Stimulated activated naive CD8-positive, alpha-beta T cell treated with anti-CD3 and anti-CD28 coated beads, Interleukin-15, amount 100 ng/mL, for 72 hours (primary cell): ENCODE measurements around the gene ASPG.

Experiments
- ATAC-seq: fragments of 150-1000 bp; cut with Tn5 transposase; 2 replicates; pipeline ENCODE4 v1.10.0; 2021; ENCODE audit warnings: mild to moderate bottlenecking, moderate library complexity
- DNase-seq, 2 donors: peaks; one replicate each; pipeline ENCODE4 v3.0.0; 2021 to 2022
- H3K27ac Mint-ChIP-seq, 2 donors: one replicate each; pipeline ENCODE4 v1.8.0; 2022; ENCODE audit warnings: mild to moderate bottlenecking in 2 of 2, mixed read lengths in 2 of 2, moderate library complexity in 2 of 2
- H3K27me3 Mint-ChIP-seq: one replicate; pipeline ENCODE4 v1.8.0; 2022; ENCODE audit warnings: mixed read lengths
- H3K4me1 Mint-ChIP-seq: one replicate; pipeline ENCODE4 v1.8.0; 2022; ENCODE audit warnings: mild to moderate bottlenecking, mixed read lengths
- H3K4me3 Mint-ChIP-seq, 2 donors: one replicate each; pipeline ENCODE4 v1.8.0; 2022; ENCODE audit warnings: mild to moderate bottlenecking in 2 of 2, mixed read lengths in 2 of 2, moderate library complexity in 1 of 2
- H3K9me3 Mint-ChIP-seq, 2 donors: one replicate each; pipeline ENCODE4 v1.8.0; 2022; ENCODE audit warnings: mixed read lengths in 2 of 2

Gene ASPG

GRCh38 chr14:104096318-104096717 is 10.8 kb downstream of the ASPG start:
- DNase-seq (no peak), ATAC-seq (no peak)
- Mint-ChIP-seq H3K27me3 (peaks cover 6% of the 10 kb centered on the region), H3K4me1 (peaks cover 8% of the 10 kb centered on the region), H3K27ac (no peak overlapping the region), H3K4me3 (no peak overlapping the region), H3K9me3 (no peaks in the 10 kb centered on the region)

GRCh38 chr14:104096751-104097700 is 11.5 kb downstream of the ASPG start:
- Mint-ChIP-seq H3K9me3 (no peaks in the 10 kb centered on the region), H3K27me3 (peaks cover 6% of the 10 kb centered on the region), H3K4me1 (peaks cover 8% of the 10 kb centered on the region), H3K27ac (peak overlapping the region in 1 of 2 donors; percentile 37), H3K4me3 (no peak overlapping the region)
- DNase-seq (no peak), ATAC-seq (no peak)

GRCh38 chr14:104098272-104099095 is 13.0 kb downstream of the ASPG start:
- H3K4me1 Mint-ChIP-seq, result peaks cover 8% of the 10 kb centered on the region

DNA sequence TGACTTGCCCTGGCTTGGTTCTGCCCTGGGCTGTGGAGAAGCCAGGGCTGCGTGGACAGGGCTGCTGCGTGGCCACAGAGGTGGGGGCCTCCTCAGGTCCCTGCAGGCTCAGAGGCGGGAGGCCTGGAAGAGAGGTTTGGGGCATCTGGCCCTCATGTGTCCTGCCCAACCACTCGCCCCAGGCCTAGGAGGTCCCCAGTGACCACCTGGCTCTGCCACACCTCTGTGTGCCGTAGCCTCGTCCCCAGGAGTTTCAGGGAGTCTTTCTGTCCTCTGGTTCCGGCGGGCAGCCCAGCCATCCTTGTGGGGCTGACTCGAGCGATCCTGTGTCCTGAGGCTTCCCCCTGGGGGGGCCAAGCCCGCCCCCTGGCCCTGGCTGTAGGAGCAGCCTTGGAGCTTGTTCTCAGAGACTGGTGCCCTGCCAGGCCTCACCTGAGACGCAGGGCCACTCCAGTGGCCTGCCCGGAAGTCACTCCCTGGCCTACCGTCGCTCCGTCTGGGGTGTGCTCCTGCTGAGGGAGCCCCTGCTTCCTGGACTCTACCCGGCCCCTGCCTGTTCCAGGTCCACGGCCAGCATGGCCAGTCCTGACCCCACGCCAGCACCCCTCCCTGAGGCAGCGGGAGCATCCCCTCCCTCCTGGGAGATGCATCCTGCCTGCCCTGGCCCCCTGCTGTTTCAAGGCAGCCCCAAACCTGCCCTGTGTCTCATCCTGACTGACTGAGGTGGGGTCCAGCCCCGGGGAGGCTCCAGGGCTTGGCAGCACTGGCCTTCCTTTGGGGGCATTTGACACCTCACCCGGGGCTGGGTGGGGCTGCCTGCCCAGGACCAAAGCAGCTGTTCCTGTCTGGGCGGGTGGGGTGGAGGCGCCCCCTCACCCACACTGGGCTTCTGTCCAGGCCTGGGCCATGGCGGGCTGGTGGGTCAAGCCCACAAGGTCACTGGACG is 13.9 kb downstream of the ASPG start:
- no peak for ATAC-seq
- H3K27me3 Mint-ChIP-seq, result peaks cover 4% of the 10 kb centered on the region

More at GRCh38 chr14:104098272-104099095, 13.0 kb downstream of the ASPG start:
- Mint-ChIP-seq H3K9me3 (no peaks in the 10 kb centered on the region), H3K27ac (no peak overlapping the region), H3K4me3 (no peak overlapping the region), H3K27me3 (peaks cover 6% of the 10 kb centered on the region)
- DNase-seq, result no peak
- ATAC-seq, result no peak

DNA sequence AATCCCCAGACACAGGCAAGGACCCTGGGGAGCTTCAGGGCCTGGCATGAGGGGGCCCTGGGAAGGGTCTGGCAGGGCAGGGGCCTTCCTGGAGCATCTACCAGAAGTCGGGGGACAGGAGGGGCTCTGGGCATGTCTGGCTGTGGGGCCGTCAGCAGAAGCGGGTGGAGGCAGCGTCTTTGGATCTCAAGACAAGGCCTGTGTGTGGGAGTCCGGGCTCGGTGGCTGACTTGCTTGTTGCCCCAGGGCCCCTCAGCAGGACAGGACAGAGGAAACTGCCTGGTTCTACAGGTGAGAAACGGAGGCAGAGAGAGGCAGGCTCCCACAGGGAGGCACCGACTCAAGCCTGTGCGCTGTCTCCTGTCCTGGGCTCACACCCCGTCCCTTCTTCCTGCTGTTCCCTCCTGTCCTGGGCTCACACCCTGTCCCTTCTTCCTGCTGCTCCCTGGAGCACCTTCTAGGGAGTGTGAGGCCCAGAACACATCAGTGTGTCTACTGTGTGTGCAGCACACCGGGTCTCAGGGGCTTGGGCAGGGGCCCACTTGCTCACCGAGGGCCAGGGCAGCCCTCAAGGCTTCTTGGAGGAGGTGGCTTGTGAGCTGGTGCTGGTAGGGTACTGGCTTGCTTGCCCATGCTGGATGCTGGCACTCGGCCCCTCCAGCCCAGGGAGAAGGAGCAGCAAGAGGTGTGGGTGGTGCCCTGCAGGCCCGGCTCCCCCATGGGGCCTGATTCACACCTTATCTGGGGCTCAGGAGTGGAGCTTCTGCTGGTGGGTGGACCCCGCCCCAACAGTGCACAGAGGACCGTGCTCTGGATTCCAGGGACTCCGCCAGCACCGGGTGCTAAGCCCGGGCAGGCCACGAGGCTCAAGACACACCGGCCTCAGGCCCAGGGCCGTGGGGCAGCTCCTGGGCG is 14.9 kb downstream of the ASPG start:
- Mint-ChIP-seq H3K27ac (no peak overlapping the region), H3K4me3 (no peak overlapping the region), H3K27me3 (no peaks in the 10 kb centered on the region), H3K4me1 (no peaks in the 10 kb centered on the region), H3K9me3 (no peaks in the 10 kb centered on the region)
- no peak for DNase-seq
- ATAC-seq, result no peak

More for the DNA sequence above, 13.9 kb downstream of the ASPG start:
- H3K9me3 Mint-ChIP-seq, result no peaks in the 10 kb centered on the region
- no peak overlapping the region for H3K4me3 Mint-ChIP-seq
- no peak for DNase-seq
- H3K27ac Mint-ChIP-seq, result no peak overlapping the region
- peaks cover 4% of the 10 kb centered on the region for H3K4me1 Mint-ChIP-seq

- no peak overlapping the region for H3K4me3 Mint-ChIP-seq
- H3K4me1 Mint-ChIP-seq, result no peaks in the 10 kb centered on the region
- DNase-seq, result no peak
- H3K27me3 Mint-ChIP-seq, result no peaks in the 10 kb centered on the region
- H3K27ac Mint-ChIP-seq, result no peak overlapping the region
- ATAC-seq, result no peak
- H3K9me3 Mint-ChIP-seq, result no peaks in the 10 kb centered on the region
Observed at GRCh38 chr14:104101086-104101621, 15.7 kb downstream of the ASPG start.

DNA sequence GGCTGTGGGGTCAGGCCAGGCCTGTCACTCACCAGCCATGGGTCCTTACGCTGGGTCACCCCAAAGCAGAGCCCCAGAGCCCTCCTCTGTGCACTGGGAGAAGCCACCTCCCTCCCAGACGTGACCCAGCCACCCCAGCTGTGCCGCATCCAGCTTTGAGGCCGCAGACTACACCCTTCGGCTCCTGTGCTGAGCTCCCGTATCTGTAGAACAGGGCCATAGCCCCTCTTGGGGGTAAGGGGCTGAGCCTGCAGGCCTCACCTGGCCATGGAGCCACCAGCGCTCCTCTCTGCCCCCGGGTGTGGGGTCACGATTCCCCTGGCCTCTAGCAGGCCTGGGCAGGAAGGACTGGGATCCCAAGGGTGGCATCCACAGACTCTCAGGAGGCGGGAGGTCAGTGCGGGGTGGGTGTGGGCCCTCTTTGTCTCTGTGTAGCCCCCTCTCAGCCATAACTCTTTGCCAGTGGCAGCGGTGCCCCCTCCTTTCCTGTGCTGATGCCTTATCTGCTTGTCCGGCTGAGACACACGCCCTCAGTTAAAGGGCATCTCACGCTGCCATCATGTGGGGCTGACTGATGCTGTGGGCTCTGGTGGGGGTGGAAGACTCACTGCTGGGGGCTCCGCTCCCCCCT is 16.3 kb downstream of the ASPG start:
- no peaks in the 10 kb centered on the region for H3K9me3 Mint-ChIP-seq
- no peaks in the 10 kb centered on the region for H3K27me3 Mint-ChIP-seq
- H3K4me3 Mint-ChIP-seq, result no peak overlapping the region
- no peak for DNase-seq
- H3K27ac Mint-ChIP-seq, result no peak overlapping the region
- ATAC-seq, result no peak
- H3K4me1 Mint-ChIP-seq, result no peaks in the 10 kb centered on the region

GRCh38 chr14:104102282-104102914 is 16.9 kb downstream of the ASPG start:
- Mint-ChIP-seq H3K4me1 (no peaks in the 10 kb centered on the region), H3K9me3 (no peaks in the 10 kb centered on the region), H3K27me3 (no peaks in the 10 kb centered on the region), H3K4me3 (no peak overlapping the region), H3K27ac (no peak overlapping the region)
- no peak for ATAC-seq
- no peak for DNase-seq

DNA sequence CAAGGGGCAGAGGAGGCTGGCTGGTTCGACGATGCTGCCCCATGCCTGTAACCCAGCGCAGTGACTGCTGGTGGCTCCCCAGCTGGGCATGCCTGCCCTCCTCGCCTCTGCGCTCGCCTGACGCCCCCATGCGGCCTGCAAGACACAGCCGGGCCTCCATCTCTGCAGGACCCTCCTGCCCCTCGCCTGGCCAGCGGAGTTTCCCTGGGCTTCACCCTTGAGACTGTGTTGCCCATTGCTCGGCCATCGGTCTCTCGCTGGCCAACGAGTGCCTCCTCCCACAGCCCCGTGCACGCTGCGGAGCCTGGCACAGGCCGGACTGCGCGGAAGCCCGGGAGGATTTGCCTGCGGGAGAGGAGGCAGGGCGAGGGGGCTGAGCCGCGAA is 17.6 kb downstream of the ASPG start:
- Mint-ChIP-seq H3K4me1 (no peaks in the 10 kb centered on the region), H3K4me3 (no peak overlapping the region), H3K27me3 (no peaks in the 10 kb centered on the region), H3K9me3 (no peaks in the 10 kb centered on the region), H3K27ac (no peak overlapping the region)
- no peak for ATAC-seq
- no peak for DNase-seq

DNA sequence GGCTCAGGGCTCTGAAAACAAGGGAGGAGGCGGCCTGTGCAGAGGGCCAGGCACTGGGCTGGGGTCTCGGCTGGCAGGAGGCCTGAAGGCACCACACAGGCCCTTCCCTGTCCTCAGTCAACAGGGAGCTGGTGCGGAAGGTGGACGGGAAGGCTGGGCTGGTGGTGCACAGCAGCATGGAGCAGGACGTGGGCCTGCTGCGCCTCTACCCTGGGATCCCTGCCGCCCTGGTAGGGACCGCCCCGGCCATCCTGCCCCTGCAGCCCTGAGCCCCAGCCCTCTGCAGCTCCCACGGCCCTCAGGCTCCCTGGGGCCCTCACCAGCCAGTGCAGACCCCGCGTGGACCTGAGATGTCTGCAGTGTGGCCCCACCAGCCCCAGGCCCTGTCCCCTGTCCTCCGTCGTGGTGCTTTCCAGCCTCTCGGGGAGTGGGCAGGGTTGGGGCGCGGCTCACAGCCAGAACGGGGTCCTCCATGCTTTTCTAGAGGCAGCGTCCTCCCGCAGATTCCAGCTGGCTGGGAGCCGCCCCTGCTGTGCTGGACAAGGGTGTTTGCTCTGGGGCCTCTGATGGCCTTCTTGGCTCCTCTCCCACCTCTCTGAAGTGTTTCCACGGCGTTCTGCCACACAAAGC is 18.1 kb downstream of the ASPG start:
- no peak overlapping the region for H3K27ac Mint-ChIP-seq
- H3K27me3 Mint-ChIP-seq, result no peaks in the 10 kb centered on the region
- no peaks in the 10 kb centered on the region for H3K4me1 Mint-ChIP-seq
- H3K9me3 Mint-ChIP-seq, result no peaks in the 10 kb centered on the region
- DNase-seq (no peak), ATAC-seq (no peak)
- H3K4me3 Mint-ChIP-seq, result no peak overlapping the region

- DNase-seq (no peak), ATAC-seq (no peak)
- H3K27me3 Mint-ChIP-seq, result peaks cover 6% of the 10 kb centered on the region
- no peak overlapping the region for H3K27ac Mint-ChIP-seq
- no peaks in the 10 kb centered on the region for H3K4me1 Mint-ChIP-seq
- no peak overlapping the region for H3K4me3 Mint-ChIP-seq
- H3K9me3 Mint-ChIP-seq, result no peaks in the 10 kb centered on the region
Observed at GRCh38 chr14:104104076-104104901, 18.8 kb downstream of the ASPG start.

GRCh38 chr14:104105071-104105821 is 19.7 kb downstream of the ASPG start:
- Mint-ChIP-seq H3K9me3 (no peaks in the 10 kb centered on the region), H3K4me1 (no peaks in the 10 kb centered on the region), H3K27me3 (peaks cover 8% of the 10 kb centered on the region), H3K27ac (peak overlapping the region in 1 of 2 donors; percentile 27), H3K4me3 (no peak overlapping the region)
- DNase-seq (no peak), ATAC-seq (no peak)
